Uterus (tissue), 2 donors: Measurements from ENCODE around the gene ABCC8.

Experiments used
- CTCF ChIP-seq, 4 experiments: fragments of 200-600 bp in 2 of 4; fragments of 450-650 bp in 2 of 4; sonication (generic) in 2 of 4; IDR thresholded peaks; one replicate each; pipeline ENCODE4 v1.5.1; 2016 to 2019; ENCODE audit warnings: antibody characterized with exemption in 4 of 4, mild to moderate bottlenecking in 2 of 4, moderate library complexity in 1 of 4
- POLR2A ChIP-seq, 2 donors: fragments of 450-650 bp; IDR thresholded peaks; one replicate each; pipeline ENCODE4 v1.6.1; 2016; ENCODE audit warnings: antibody characterized with exemption in 2 of 2, mild to moderate bottlenecking in 1 of 2, moderate library complexity in 1 of 2

- no peak for TF ChIP-seq CTCF (IDR thresholded peaks at IDR 0.05)
- no peak for TF ChIP-seq POLR2A (IDR thresholded peaks at IDR 0.05)
Measured at GRCh38 chr11:17443926-17444690, 32.5 kb downstream of the ABCC8 start.
